ENCODE results near the gene DNMT1. TPM values are rescaled to one million over a fixed set of nuclear protein-coding genes. Genes with fewer than 3 reads are reported as not detected.

DNMT1 gene
- total RNA-seq, 2 donors from 2014 or later, result 163 to 189 TPM

- Histone ChIP-seq H3K9ac (ENCODE audit: extremely low read depth, low read length, poor library complexity, severe bottlenecking) (no peak overlapping the region), H3K4me1 (ENCODE audit: control insufficient read depth, insufficient read depth, low read length) (no peaks in the 10 kb centered on the region), H3K27me3 (ENCODE audit: control insufficient read depth, insufficient read depth, low read length, poor library complexity, severe bottlenecking) (no peaks in the 10 kb centered on the region), H3K9me3 (ENCODE audit: control insufficient read depth, low read length) (no peaks in the 10 kb centered on the region), H3K4me3 (ENCODE audit: low read length) (no peak overlapping the region), H3K36me3 (ENCODE audit: control insufficient read depth, insufficient read depth, low read length) (peaks cover 84% of the 10 kb centered on the region), H3K27ac (ENCODE audit: low read depth, low read length) (no peak overlapping the region)
- Mint-ChIP-seq H3K9me3 (no peaks in the 10 kb centered on the region), H3K4me1 (no peaks in the 10 kb centered on the region), H3K27ac (no peak overlapping the region), H3K36me3 (ENCODE audit: low read depth) (peaks cover 76% of the 10 kb centered on the region), H3K27me3 (ENCODE audit: insufficient read depth) (no peaks in the 10 kb centered on the region), H3K4me3 (no peak overlapping the region)
- TF ChIP-seq CTCF (conservative IDR thresholded peaks at IDR 0.05), result no peak
- DNase-seq, result no peak
- 89 to 96% methylated on average over 10 to 14 of the region's 14 CpGs for WGBS, 2 experiments (ENCODE audit: insufficient coverage in 1 of 2, insufficient read length in 1 of 2)
These were observed 48.6 kb downstream of the DNMT1 start for GRCh38 chr19:10146142-10146541.

GRCh38 chr19:10145031-10145430 lies 49.7 kb downstream of the DNMT1 start:
- WGBS, 2 experiments (ENCODE audit: insufficient coverage in 1 of 2, insufficient read length in 1 of 2), result 94 to 97% methylated on average over 7 to 10 of the region's 10 CpGs
- DNase-seq, result no peak
- TF ChIP-seq CTCF (conservative IDR thresholded peaks at IDR 0.05), result no peak
- H3K4me3 Mint-ChIP-seq, result no peak overlapping the region
- no peak overlapping the region for H3K27ac ChIP-seq (ENCODE audit: low read depth, low read length)
- H3K36me3 ChIP-seq (ENCODE audit: control insufficient read depth, insufficient read depth, low read length), result peaks cover 80% of the 10 kb centered on the region
- no peaks in the 10 kb centered on the region for H3K9me3 ChIP-seq (ENCODE audit: control insufficient read depth, low read length)
- no peaks in the 10 kb centered on the region for H3K27me3 Mint-ChIP-seq (ENCODE audit: insufficient read depth)
- H3K4me1 Mint-ChIP-seq, result no peaks in the 10 kb centered on the region
- peaks cover 76% of the 10 kb centered on the region for H3K36me3 Mint-ChIP-seq (ENCODE audit: low read depth)
- H3K27me3 ChIP-seq (ENCODE audit: control insufficient read depth, insufficient read depth, low read length, poor library complexity, severe bottlenecking), result no peaks in the 10 kb centered on the region
- no peak overlapping the region for H3K9ac ChIP-seq (ENCODE audit: extremely low read depth, low read length, poor library complexity, severe bottlenecking)
- no peak overlapping the region for H3K27ac Mint-ChIP-seq
- no peaks in the 10 kb centered on the region for H3K4me1 ChIP-seq (ENCODE audit: control insufficient read depth, insufficient read depth, low read length)
- no peaks in the 10 kb centered on the region for H3K9me3 Mint-ChIP-seq
- no peak overlapping the region for H3K4me3 ChIP-seq (ENCODE audit: low read length)

GRCh38 chr19:10144361-10144760 lies 50.4 kb downstream of the DNMT1 start:
- H3K4me1 Mint-ChIP-seq, result no peaks in the 10 kb centered on the region
- H3K4me3 Mint-ChIP-seq, result no peak overlapping the region
- Histone ChIP-seq H3K9me3 (ENCODE audit: control insufficient read depth, low read length) (no peaks in the 10 kb centered on the region), H3K27me3 (ENCODE audit: control insufficient read depth, insufficient read depth, low read length, poor library complexity, severe bottlenecking) (no peaks in the 10 kb centered on the region), H3K4me1 (ENCODE audit: control insufficient read depth, insufficient read depth, low read length) (no peaks in the 10 kb centered on the region), H3K27ac (ENCODE audit: low read depth, low read length) (no peak overlapping the region), H3K9ac (ENCODE audit: extremely low read depth, low read length, poor library complexity, severe bottlenecking) (no peak overlapping the region), H3K4me3 (ENCODE audit: low read length) (no peak overlapping the region), H3K36me3 (ENCODE audit: control insufficient read depth, insufficient read depth, low read length) (peaks cover 80% of the 10 kb centered on the region)
- H3K27me3 Mint-ChIP-seq (ENCODE audit: insufficient read depth), result no peaks in the 10 kb centered on the region
- TF ChIP-seq CTCF (conservative IDR thresholded peaks at IDR 0.05), result no peak
- H3K9me3 Mint-ChIP-seq, result no peaks in the 10 kb centered on the region
- WGBS, 2 experiments (ENCODE audit: insufficient coverage in 1 of 2, insufficient read length in 1 of 2), result 94 to 96% methylated on average over 10 of the region's 10 CpGs
- H3K36me3 Mint-ChIP-seq (ENCODE audit: low read depth), result peaks cover 76% of the 10 kb centered on the region
- H3K27ac Mint-ChIP-seq, result no peak overlapping the region
- DNase-seq, result no peak
